Kidney epithelial cell (primary cell): ENCODE data around the gene MAP7. TPM values are rescaled to one million over a fixed set of nuclear protein-coding genes. Genes with fewer than 3 reads are reported as not detected.

ENCODE experiments used
- DNase-seq: peaks from one replicate; pipeline ENCODE4 v3.0.0-alpha.2; 2010; ENCODE audit warnings: low read depth
- H3K27me3 ChIP-seq: 2 replicates; pipeline ENCODE4 v1.6.0; 2011; ENCODE audit warnings: low read length; ENCODE audit not compliant: control insufficient read depth, insufficient read depth
- H3K36me3 ChIP-seq: 2 replicates; pipeline ENCODE4 v1.5.1; 2011; ENCODE audit warnings: low read length; ENCODE audit not compliant: control insufficient read depth, insufficient read depth
- H3K4me3 ChIP-seq: 2 replicates; pipeline ENCODE4 v1.5.1; 2011; ENCODE audit warnings: low read depth, mild to moderate bottlenecking, control low read depth, low read length
- CTCF ChIP-seq: IDR thresholded peaks from 2 replicates; pipeline ENCODE4 v1.5.1; 2011; ENCODE audit warnings: mild to moderate bottlenecking, moderate library complexity, low read length, control low read depth, inconsistent platforms; ENCODE audit not compliant: insufficient read depth, poor library complexity, severe bottlenecking
- total RNA-seq: library from RNA; depleted of rRNA; stranded (reverse); fragments of >200 nt; gene quantifications from 2 replicates; pipeline ENCODE4 v1.2.3, GENCODE V29; 2015

MAP7 gene
- total RNA-seq, 1 donor from 2014 or later: 17.6 TPM

GRCh38 chr6:136362421-136363356, 187.5 kb downstream of the MAP7 start:
- Histone ChIP-seq H3K36me3 (no peaks in the 10 kb centered on the region), H3K27me3 (no peaks in the 10 kb centered on the region), H3K4me3 (no peak overlapping the region)
- no peak for DNase-seq
- no peak for TF ChIP-seq CTCF

GRCh38 chr6:136361787-136362186, 188.4 kb downstream of the MAP7 start:
- Histone ChIP-seq H3K4me3 (no peak overlapping the region), H3K27me3 (no peaks in the 10 kb centered on the region), H3K36me3 (no peaks in the 10 kb centered on the region)
- no peak for TF ChIP-seq CTCF
- DNase-seq: no peak

GRCh38 chr6:136360783-136361182, 189.4 kb downstream of the MAP7 start:
- no peak for TF ChIP-seq CTCF
- Histone ChIP-seq H3K27me3 (no peaks in the 10 kb centered on the region), H3K4me3 (no peak overlapping the region), H3K36me3 (no peaks in the 10 kb centered on the region)
- no peak for DNase-seq

- TF ChIP-seq CTCF: no peak
- no peaks in the 10 kb centered on the region for H3K36me3 ChIP-seq
- no peak for DNase-seq
- no peak overlapping the region for H3K4me3 ChIP-seq
- no peaks in the 10 kb centered on the region for H3K27me3 ChIP-seq
These were observed 190.4 kb downstream of the MAP7 start for GRCh38 chr6:136359851-136360250.

GRCh38 chr6:136351518-136352110, 198.6 kb downstream of the MAP7 start:
- Histone ChIP-seq H3K36me3 (no peaks in the 10 kb centered on the region), H3K27me3 (no peaks in the 10 kb centered on the region), H3K4me3 (no peak overlapping the region)
- TF ChIP-seq CTCF: no peak
- no peak for DNase-seq
